HG03064 (cell line): ENCODE data around the gene FCMR.

Experiments used
- ATAC-seq: cut with Tn5 transposase; IDR thresholded peaks from one replicate; pipeline ENCODE4 v1.9.1; 2021; ENCODE audit warnings: low read depth; ENCODE audit not compliant: unreplicated experiment

FCMR gene

DNA sequence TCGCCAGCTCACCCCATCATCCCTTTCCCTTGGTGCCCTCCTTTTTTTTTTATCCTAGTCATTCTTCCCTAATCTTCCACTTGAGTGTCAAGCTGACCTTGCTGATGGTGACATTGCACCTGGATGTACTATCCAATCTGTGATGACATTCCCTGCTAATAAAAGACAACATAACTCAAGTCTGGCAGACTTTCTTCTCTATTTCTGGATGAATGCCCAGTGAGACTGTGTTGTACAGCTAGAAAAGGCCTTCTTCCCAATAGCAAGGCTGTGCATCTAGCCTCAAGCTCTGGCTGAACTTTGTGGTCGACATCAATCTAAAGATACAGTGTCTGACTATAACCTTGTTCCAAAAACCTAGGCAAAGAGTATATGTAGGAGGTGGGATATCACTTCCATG lies 18.1 kb downstream of the FCMR start:
- no peak for ATAC-seq

DNA sequence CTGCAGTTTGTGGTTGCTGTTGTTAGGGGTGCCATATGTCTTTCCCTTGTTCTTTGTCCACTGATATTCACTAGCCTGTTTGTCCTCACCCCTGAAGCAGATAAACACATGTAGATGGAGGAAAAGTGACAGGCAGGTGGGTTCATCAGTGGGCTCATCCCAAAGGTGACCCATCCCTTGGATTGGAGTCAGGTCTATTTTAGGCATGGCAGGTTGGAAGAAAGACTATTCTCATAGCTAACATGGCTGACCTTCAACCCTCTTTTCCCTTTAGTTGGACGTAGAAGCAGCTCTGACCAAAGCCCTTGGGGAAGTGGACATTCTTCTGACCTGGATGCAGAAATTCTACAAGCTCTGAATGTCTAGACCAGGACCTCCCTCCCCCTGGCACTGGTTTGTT lies 19.0 kb downstream of the FCMR start:
- ATAC-seq: no peak

DNA sequence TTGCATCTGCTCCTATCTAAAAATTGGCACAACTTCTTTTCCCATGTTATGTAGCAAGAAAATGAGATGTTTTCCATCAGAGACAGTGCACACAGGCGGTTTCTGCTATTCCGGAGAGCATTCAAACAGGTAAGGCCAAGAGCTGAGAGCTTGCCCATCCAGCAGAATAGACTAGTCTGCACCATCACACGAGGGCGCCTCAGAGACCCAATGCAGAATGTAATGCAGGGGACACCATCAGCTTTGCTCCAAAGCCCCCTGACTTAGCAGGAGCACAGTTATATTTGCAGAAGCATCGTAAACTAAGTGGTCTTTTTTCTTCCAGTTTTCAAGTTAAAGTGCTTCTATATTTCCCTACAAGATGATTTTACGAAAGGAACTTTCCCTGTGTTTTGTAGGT lies 19.8 kb downstream of the FCMR start:
- no peak for ATAC-seq

DNA sequence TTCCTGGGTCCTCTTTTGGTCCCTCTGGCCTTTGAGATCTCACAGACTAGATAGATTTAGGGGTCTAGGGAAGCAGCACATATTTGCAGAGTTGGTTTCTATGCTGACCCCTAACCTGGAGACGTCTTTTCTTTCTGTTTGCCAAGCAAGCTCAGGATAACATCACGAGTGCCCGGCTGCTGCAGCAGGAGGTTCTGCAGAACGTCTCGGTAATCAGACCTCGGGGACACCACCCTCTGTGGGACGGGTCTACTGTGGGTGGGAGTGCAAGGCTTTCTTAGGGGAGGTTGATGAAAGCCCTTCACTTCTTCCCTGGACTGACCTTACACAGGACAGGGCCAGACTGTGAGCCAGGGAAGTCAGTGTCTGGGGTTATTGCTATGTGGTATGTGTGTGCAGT lies 21.6 kb downstream of the FCMR start:
- no peak for ATAC-seq

DNA sequence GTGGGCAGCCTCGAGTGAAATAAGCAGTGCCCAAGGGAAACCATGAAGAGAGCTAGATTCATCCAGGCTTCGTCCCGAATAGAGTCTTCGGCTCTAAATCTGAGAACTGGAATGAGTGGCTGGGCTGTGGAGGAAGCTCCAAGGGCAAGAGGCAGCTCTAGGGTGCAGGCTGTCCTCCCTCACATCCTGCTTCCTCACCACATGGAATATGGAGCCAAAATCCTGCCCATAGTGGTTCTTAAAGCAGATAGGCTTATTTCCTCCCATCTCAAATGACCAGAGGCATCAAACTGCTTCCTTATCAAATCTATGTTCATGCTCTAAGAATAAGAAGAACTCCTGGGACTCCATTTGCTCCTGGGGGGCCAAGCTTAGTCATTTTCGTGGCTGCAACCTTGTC lies 22.0 kb downstream of the FCMR start:
- no peak for ATAC-seq

DNA sequence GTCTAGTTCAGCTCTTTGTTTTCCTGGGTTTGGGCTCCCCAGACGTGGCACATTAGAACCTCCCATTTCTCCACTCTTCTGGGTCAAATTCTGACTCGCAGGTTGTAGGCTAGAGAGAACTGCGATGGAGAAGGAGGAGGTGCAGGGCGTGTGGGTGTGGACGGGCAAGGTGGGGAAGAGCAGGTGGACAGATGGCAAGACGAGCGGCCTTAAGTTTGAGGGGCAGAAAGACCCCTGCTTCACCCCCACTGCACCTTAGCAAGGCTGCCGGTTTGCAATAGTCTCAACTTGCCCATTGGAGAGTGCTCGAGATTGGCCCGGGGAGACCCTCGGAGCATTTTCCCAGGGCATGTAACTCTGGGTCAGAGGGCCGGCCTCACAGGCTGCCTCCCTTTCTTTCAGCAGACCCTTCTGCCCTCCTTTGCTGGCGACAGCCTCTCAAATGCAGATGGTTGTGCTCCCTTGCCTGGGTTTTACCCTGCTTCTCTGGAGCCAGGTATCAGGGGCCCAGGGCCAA lies 22.8 kb downstream of the FCMR start:
- ATAC-seq: no peak

DNA sequence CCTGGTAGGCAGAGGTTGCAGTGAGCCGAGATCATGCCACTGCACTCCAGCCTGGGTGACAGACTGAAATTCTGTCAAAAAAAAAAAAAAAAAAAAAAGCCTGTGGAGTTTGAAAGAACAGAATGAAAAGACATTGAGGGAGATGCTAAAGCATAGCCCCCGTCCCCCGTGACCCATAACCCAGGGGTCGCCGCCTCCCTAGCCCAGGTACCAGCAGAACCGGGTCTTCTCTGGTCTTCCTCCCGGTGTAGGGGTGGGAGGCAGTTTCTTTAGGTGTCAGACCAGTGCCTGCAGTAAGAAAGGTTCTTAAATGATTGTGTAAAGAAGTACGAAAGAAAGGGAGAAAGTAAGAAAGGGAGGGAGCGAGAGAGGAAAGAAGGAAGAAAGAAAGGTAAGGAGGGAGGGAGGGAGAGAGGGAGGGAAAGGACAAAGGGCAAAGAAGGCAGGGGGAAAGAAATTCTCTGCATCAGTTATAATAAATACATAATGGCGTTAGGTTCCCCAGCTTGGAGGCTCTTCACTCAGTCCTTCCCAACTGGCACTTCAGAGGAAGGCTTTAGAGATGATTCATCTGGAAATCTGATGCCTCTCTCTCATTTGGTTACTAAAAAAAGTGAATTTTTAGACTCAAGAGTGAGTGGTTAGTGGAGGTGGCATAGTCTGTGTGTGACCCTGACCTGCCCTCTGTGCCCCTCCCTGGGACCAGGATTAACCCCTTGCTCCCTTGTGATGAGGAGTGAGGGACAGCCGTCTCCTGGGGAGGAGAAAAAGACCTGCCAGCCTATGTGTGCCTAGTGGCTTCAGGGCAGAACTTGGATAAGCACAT lies 23.4 kb downstream of the FCMR start:
- ATAC-seq: no peak

DNA sequence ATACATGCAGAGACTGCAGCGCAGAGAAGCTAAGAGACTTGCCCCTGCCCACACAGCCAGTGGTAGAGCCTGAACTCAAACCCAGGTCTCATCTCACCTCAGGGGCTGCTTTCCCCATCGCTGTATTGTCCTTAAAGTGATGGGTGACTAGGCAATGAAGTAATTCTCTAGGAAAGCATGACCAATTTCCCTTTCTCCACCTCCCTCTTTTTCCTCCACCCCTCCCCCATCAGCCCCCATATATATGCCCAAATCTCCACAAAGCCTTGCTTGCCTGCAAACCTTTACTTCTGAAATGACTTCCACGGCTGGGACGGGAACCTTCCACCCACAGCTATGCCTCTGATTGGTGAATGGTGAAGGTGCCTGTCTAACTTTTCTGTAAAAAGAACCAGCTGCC lies 24.6 kb downstream of the FCMR start, which contains the start of gene IL24:
IL24 (plus strand) TSS at position 269 of the 400 bp plus-strand sequence. CDS start 390 bp downstream, outside the sequence.
- ATAC-seq: no peak

DNA sequence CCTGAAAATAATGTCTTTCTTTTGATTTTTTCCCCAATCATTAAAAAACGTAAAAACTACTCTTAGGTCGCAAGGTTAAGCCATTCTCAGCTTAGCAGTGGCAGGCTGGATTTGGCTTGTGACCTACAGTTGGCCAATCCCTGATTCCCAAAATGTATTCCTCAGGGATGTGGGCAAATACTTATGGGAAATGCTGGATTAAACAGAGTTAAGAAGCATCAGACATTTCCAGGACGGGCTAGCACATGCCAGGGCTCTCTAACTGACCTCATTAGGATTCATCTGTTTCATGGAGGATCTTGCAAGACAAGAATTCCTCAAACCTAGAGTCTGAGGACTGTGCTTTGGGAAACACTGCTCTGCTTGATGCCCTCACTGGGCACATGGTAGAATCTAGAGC lies 25.5 kb downstream of the FCMR start:
- no peak for ATAC-seq

DNA sequence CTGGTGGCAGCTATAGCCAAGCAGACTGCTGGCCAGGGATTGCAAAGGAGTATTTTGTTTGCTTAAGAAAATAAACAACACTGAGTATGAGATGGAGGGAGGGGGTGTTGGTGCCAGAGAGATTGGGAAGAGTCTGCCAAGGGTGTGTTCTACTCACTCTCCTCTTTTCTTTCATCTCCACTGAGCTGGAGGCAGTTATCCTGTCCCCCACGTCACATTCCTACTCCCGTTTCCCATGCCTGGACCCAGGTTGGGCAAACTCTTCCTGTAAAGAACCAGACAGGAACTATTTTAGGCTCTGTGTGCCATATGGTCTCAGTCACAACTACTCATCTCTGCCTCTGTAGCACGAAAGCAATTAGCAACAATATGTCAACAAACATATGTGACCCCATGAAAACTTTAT lies 25.9 kb downstream of the FCMR start:
- no peak for ATAC-seq

DNA sequence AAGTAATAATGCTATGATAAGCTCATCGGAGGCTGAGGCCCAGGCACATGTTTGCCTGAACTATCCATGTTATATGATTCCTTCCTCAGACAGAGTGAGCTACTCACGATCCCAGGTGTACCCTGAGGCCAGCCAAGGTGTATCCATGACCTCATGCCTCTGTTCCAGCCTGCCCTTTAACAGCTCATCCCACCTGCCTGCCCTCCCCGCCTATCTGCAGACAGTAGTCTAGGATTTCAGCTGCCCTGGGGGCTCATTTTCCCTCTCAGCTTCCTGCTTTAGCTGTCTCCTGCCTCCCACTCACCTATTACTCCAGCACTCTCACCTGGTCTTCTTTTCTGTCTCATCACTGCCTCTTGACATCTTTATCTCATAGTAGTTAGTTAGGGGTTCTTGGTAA lies 26.4 kb downstream of the FCMR start:
- ATAC-seq: no peak

DNA sequence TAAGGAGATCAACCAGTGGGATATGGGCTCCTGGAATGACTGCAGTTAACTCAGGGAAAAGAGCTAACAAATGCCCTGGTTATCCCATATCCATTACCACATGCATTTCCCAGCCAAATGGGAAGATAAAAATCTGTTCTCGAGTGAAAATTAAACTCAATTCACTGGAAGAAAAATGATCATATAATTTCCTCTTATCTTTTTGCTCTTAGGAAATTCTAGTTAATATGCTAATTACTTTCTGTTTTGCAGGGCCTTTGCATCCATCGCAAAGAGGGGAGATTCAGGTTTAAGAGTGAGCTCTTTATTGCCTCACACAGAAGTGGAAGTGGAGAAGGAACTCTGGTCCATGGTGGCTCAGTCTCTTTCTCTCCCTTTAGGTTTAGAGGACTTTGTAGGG lies 28.4 kb downstream of the FCMR start:
- ATAC-seq: no peak

DNA sequence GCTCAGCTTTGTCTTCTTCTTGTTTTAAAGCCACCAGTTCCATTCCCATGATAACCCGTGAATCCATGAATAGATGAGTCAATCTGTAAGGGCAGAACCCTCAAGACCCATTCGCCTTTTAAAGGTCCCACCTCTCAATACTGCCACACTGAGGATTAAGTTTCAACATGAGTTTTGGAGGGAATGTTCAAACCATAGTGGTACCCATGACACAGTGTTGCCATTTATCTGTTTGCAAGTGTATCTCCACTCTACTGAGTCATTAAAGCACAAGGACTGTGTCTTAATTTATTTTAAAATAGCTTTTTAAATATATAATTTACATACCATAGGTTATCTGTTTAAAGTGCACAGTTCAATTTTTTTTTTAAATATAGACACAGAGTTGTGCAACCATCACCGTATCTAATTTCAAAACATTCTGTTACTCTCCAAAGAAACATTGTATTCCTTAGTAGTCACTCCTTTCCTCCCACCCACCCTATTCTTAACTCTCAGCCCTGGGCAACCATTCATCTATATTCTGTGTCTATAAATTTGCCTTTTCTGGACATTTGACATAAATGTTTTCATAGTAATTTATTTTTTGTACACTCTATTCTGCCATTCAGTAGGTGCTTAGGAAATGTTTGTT lies 29.3 kb downstream of the FCMR start:
- no peak for ATAC-seq

DNA sequence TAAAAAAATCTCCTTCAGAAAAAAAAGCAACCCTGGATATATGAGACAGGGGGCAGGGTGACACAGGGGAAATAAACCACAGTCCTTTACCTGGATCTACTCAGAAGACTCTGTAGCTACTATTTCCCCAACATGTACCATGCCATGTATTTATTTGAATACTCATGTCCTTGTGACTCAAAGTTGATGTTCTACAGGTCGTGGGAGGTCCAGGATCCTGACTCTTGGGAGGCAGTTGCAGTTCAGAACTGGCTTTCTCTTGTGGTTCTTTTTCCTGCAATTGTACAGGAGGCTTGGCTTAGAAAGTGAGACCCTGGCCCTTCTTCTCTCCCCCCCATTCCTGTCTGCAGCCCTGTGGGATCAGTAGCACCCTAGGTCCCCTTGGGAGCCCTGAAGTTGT lies 30.3 kb downstream of the FCMR start:
- ATAC-seq: no peak

DNA sequence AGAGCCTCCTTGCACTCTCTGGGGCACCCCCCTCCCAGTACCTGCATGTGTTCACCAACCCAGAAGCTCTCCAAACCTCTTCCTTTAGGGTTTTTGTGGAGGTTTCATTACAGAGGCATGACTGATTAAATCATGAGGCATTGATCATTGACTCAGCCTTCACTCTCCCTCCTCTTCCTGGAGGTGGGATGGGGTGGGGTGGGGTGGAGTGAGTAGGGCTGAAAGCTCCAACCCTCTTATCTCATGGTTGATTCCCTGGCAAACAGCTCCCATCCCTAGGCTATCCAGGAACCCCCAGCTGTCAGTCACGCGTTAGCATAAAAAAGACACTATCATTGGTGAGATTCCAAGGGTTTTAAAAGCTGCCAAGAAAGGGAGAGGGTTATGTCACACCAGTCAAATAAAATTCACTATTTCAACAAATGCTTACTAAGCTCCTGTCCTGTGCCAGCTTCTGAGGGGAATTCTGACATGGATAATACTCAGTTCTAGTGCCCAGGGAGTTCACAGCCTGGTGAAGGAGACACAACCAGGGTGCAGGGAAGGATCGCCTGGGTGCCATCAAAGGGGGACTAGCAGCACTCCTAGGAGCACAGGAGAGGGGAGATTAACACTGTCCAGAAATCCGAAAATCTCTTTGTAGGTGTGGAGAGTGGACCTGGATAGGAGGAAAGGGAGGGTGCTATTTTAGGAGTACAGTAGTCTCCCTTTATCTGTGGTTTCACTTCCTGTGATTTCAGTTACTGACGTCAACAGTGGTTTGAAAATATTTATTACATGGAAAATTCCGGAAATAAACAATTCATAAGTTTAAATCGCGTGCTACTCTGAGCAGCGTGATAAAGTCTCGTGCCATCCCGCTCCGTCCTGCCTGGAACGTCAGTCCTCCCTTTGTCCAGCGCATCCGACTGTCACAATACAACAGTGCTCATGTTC lies 31.3 kb downstream of the FCMR start:
- ATAC-seq: no peak

DNA sequence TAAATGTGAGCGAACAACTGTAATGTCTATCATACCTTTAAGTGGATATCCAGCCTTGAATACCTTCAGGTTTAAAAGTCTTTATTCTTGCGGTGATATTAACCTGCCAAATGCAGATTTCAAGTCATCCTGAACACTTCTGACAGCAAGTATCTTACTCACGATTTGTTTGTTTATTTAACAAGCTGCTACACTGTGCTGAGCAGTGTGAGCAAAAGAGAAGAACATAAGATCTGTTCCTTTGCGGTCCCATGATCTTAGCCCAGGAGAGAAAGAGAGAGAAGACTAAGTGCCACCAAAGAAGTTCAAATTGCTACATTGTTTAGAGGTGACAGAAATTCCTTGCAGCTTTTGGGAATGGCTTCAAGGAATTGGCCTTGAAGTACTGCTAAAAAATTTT lies 34.0 kb downstream of the FCMR start:
- ATAC-seq: no peak

DNA sequence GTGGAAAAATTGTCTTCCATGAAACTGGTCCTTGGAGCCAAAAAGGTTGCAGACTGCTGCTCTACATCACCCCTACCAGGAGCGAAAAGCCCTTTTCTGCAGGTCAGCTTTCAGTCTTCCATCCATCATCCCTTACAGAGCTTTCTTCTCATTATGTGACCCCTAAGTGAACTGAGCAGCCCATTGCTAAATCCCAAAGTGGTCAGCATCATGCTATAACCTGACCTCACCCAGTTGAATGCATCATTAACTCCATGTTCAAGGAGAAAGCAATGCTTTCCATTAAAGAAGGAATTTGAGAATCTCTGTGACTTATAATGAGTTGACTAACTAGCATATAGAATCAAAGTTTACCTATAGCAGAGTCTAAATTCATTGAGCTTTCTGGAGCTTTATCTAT lies 34.9 kb downstream of the FCMR start:
- no peak for ATAC-seq

DNA sequence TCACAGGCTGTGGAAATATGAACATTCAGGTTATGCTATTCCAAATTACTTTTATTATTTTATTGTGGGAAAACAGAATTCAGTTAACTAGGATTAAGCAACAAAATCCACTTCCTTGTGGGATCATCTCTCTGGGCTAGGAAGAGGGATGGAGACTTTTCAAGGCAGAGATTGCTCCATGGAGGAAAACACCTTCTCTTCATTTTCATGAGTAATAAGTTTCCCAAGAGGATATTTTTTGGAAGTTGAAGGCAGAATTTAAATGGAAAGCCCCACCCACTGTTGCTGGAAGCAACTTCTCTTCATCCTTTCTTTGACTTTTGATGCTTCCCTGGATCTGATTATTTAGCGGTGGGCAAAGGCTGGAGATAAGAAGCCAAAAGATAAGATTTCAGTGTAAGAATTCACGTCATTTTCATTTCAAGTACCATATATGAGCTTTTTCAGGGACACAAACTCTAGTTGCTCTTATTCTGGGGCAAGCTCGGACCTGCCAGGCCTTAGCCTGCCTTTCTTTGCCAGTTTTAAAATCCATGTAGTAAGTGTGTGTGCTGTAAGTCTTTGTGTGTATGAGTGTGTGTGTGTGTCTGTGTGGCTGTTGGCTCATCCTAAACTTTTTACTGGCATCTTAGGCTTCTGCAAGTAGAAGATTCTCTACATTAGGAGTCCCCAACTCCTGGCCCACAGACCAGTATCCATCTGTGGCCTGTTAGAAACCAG lies 36.2 kb downstream of the FCMR start:
- no peak for ATAC-seq

DNA sequence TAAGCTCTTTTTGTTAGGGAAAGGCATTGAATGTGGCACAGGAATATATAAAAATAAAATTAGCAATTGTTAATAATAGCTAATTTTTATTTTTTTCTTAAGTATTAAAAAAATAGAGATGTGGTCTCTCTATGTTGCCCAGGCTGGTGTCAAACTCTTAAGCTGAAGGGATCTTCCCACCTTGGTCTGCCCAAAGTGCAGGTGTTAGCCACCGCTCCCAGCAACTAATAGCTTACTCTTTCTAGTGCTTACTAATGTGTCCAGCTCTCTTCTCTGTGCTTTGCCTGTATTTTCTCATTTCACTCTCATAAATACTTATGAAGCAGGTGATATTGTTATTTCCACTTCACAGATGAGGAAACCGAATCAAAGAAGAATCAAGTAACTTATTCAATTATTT lies 37.9 kb downstream of the FCMR start:
- ATAC-seq: no peak

DNA sequence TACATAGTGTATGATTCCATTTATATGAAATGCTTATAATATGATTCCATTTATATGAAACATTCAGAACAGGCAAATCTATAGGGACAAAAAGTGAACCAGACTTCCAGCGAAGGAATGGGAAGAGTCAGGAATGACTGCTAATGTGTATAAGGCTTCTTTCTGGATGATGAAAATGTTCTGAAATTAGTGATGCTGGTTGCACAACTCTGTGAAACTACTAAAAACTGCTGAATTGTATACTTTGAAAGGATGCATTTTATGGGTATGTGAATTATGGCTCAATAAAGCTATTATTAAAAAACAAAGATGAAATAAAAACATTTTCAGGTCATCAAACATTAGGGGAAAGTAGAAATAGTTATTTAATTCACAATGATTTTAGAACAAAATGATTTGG lies 38.6 kb downstream of the FCMR start:
- ATAC-seq: no peak
